DMS53 treated with DMSO at 0.1 percent for 48 hours (cell line): ENCODE results near the gene TTC4.

ENCODE experiments used
- DNase-seq: peaks from one replicate; lab custom pipeline; 2025; ENCODE audit not compliant: unreplicated experiment; lab: John Stamatoyannopoulos, UW

Gene TTC4

DNA sequence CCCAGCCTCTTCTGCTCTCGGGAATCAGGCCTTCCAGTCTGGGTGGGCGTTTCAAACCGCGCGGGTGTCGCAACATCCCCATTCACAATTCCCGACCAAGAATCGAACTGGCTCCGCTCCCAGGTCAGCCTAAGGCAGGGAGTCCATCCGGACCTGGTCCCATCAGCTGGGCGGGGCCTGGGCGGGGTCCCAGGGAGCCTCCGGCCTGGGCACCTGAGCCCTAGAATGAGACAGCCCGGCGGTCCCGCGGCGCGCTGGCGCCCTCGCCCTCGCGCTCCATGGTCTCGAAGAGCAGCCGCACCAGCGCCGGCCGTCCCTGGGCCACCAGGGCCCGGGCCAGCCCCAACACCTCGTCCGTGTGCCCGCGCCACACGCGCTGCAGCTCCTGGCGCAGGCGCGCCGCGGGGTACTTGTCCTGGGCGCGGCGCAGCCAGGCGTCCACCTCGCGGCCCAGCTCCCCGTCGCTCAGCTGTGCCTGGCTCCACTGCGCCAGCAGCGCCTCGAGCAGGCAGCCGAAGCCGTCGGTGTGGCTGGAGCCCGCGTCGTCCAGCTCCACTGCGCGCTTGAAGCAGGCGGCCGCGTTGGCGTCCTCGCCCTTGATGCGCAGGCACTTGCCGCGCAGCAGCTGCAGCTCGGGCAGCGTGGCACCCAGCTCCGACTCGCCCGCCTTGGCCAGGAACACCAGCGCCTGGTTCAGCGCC, 65.5 kb downstream of the TTC4 start:
- no peak for DNase-seq

DNA sequence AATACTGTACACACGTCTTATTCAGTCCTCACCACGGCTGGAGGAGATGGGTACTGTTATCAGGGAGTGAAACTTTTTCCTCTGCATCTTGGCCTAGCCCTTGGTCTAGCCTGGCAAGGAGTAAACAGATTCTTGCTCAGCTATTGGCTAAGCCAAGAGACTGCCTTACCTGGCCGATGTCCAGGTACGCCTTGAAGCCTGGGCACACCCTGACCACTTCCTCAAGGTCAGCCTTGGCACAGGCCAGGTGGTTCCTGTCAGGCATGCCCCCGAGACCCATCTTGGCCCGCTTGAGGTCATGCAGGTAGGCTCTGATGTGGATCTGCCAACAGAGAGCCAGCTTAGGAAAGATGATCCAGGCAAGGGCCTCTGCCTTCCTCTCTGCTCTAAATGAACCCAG, 66.5 kb downstream of the TTC4 start:
- DNase-seq = no peak

DNA sequence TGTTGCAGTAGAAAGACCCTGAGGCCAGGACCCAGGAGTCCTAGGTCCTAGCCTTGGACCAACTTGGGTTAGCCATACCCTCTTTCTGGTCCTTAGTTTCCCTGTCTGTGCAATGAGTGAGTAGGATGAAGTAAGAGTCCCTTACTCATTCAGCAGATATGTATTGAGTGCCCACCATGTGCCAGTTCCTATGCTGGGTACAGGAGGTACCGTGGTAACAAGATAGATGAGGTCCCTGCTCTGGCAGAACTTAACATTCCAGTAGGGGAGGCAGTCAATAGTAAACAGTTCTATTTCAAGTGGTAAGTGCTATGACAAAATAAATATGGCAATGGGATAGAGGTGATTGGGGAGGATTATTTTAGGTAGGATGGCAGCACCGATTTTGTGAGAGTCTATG, 66.9 kb downstream of the TTC4 start:
- no peak for DNase-seq

DNA sequence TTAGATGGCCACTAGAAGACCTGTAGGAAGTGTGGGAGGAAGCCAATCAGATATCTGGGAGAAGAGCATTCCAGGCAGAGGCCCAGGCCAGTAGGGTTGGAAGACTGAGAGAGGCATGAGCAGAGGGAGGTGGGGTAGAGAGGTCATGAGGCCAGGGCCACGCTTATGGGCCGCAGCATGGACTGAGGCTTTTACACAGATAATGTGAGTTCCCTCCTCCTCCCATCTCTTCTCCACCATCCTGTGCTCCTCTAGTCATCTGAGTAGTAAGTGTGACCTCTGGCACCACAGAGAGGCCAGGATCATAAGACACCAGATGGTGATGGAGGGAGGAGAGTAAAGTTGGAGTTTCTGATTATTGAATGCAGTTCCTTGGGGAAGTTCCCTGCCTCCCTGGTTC, 68.4 kb downstream of the TTC4 start:
- DNase-seq = no peak

DNA sequence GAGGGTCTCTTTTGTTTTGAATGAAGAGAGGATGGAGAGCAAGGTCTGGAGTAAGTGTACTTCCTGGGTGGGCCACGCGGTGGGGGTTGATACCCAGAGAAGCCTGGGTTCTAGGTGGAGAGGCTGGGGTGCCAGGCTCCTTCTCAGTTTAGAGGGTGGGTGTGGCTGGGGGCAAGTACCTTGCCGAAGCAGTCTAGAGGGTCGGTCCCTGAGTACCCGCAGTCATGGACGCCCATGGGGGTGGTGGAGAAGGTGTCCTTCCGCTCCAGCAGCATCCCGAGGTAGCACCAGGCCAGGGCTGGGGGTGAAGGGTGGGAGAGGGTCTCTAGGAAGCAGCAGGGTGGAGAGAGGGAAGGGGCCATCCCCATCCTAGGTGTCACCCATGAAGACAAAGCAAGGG, 71.1 kb downstream of the TTC4 start:
- DNase-seq = no peak

DNA sequence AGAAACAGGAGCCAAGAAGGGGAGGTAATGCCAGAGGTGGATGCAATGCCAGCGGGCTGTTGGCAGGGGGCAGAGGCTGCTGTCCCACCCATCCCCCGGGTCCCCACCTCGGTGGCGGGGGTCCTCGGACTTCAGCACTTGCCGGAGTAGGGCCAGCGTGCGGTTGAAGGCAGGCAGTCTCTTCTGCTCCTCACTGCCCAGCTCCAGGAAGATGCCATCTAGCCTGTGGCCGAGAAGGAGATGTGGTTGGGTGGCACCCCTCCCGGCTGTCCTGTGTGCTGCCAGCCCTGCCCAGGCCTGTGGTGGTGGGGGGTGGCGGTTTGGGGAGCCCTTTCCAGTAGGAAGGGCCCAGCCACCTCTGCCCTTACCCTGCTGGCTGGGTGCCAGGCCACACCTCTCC, 71.9 kb downstream of the TTC4 start:
- no peak for DNase-seq

DNA sequence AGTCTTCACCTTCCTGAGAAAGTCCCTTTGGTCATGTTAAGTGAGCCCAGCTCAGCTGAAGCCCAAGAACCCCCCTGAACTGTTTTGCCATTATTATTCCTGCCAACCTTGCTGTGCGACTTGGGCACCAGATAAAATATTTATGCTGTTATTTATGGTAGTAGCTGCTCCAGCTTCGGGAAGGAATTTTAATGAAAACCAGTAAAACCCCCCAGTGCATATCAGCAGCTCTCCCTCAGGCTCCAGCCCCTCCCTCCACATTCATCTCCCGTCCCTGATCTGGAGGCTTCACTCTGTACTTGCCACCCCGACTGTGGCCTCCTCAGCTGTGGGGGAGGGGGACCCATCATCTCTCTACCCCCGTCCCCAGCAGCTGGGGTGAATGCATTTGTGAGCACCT, 72.8 kb downstream of the TTC4 start:
- DNase-seq = no peak

DNA sequence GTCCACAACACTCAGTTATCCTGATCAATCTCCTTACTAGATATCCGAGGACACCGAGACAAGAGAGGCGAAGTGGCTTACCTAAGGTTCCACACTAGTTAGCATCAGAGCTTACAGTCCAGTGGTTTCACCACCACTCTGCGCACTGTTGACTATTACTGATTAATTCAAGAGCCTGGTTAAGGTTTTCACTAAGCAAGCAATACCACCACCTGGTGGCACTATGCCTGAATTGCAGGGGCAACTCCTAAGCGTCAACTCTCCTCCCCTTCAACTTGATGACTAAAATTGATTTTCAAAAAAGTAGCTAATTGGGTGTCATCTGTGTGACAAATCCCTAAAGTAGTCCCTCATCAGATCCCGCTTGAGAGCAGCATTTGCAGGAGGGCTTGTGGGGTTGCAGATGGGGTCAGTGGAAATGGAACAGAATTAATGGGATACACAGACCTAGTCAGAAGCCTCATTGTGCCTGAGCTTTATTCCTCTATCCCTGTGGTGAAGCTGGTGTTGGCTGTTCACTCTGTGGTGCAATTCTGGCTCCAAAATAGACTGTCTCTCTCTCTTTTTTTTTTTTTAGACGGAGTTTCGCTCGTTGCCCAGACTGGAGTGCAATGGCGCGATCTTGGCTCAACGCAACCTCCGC, 76.3 kb downstream of the TTC4 start:
- peak; percentile 35 for DNase-seq
